Endothelial cell of umbilical vein (primary cell): ENCODE data around the gene DIS3L2. TPM values are rescaled to one million over a fixed set of nuclear protein-coding genes. Genes with fewer than 3 reads are reported as not detected.

Source experiments
- BruUV-seq: library from RNA; stranded (reverse); fragments of 400-500 nt; replicated peaks from 2 replicates; lab custom pipeline; 2021; lab: Mats Ljungman, UMichigan
- CTCF ChIA-PET: fragments of 300-600, 350-600 bp; sonication (Branson Sonifier 250); formaldehyde crosslinking; loops from one replicate; lab custom pipeline; 2021; ENCODE audit warnings: antibody characterized with exemption, inconsistent platforms; lab: Charles Lee
- POLR2A ChIA-PET: fragments of 300-600, 350-600 bp; sonication (Branson Sonifier 250); formaldehyde crosslinking; loops from one replicate; lab custom pipeline; 2021; ENCODE audit warnings: antibody characterized with exemption, inconsistent platforms; lab: Charles Lee
- DNase-seq: peaks from one replicate; pipeline ENCODE4 v3.0.0-alpha.2; 2011; ENCODE audit warnings: low read depth, low spot score
- FAIRE-seq: peaks from 2 replicates; lab custom pipeline; 2011; peaks lifted over from hg19 to GRCh38; lab: Jason Lieb, UNC
- H2AFZ ChIP-seq: 2 replicates; pipeline ENCODE4 v1.6.0; 2012; ENCODE audit warnings: low read depth, low read length, control low read depth, inconsistent platforms
- H3K27ac ChIP-seq: 2 replicates; pipeline ENCODE4 v1.5.1; 2011; ENCODE audit warnings: low read depth, mild to moderate bottlenecking, control low read depth, low read length, moderate library complexity; ENCODE audit not compliant: insufficient read depth
- H3K27me3 ChIP-seq, 2 experiments: 2 replicates each; pipeline versions ENCODE4 v1.6.0 to v1.6.1; 2011; ENCODE audit warnings: low read length in 2 of 2, mixed read lengths in 1 of 2; ENCODE audit not compliant: control insufficient read depth in 2 of 2, insufficient read depth in 2 of 2
- H3K36me3 ChIP-seq, 2 experiments: 2 replicates in 1 of 2; 3 replicates in 1 of 2; pipeline ENCODE4 v1.5.1; 2011; ENCODE audit warnings: low read length in 2 of 2, mild to moderate bottlenecking in 1 of 2, moderate library complexity in 1 of 2; ENCODE audit not compliant: control insufficient read depth in 2 of 2, insufficient read depth in 2 of 2; ENCODE audit errors: extremely low read depth in 1 of 2
- H3K4me1 ChIP-seq: 3 replicates; pipeline ENCODE4 v1.5.1; 2011; ENCODE audit warnings: mild to moderate bottlenecking, low read length; ENCODE audit not compliant: control insufficient read depth, insufficient read depth; ENCODE audit errors: extremely low read depth
- H3K4me2 ChIP-seq: 2 replicates; pipeline ENCODE4 v1.6.1; 2011; ENCODE audit warnings: low read length, control low read depth, mixed read lengths; ENCODE audit not compliant: insufficient read depth
- H3K4me3 ChIP-seq, 3 experiments: fragments of 200-600 bp in 1 of 3; sonication (generic), shearing (Covaris generic) in 1 of 3; replicated peaks in 1 of 3; 2 replicates each; pipeline ENCODE4 v1.5.1; 2011 to 2016; ENCODE audit warnings: control low read depth in 3 of 3, low read length in 3 of 3, mild to moderate bottlenecking in 2 of 3, inconsistent platforms in 1 of 3, low read depth in 1 of 3, moderate library complexity in 1 of 3; ENCODE audit not compliant: insufficient read depth in 1 of 3
- H3K79me2 ChIP-seq: 2 replicates; pipeline ENCODE4 v1.6.0; 2012; ENCODE audit warnings: low read length, inconsistent platforms; ENCODE audit not compliant: control insufficient read depth, insufficient read depth
- H3K9ac ChIP-seq: replicated peaks from 2 replicates; pipeline ENCODE3; 2011; ENCODE audit warnings: low read length, control low read depth; ENCODE audit not compliant: insufficient read depth; ENCODE audit errors: extremely low read depth
- H3K9me1 ChIP-seq: replicated peaks from 3 replicates; pipeline ENCODE4 v1.6.0; 2011; ENCODE audit warnings: mild to moderate bottlenecking, low read length; ENCODE audit not compliant: control insufficient read depth, insufficient read depth; ENCODE audit errors: extremely low read depth
- H3K9me3 ChIP-seq: replicated peaks from 2 replicates; pipeline ENCODE4 v1.5.1; 2012; ENCODE audit warnings: low read length, inconsistent platforms; ENCODE audit not compliant: control insufficient read depth, insufficient read depth
- H4K20me1 ChIP-seq: replicated peaks from 2 replicates; pipeline ENCODE3; 2011; ENCODE audit warnings: mild to moderate bottlenecking, low read length; ENCODE audit not compliant: control insufficient read depth, insufficient read depth; ENCODE audit errors: extremely low read depth
- CTCF ChIP-seq, 2 donors: IDR thresholded peaks; 1 replicate in 1 of 2; 2 replicates in 1 of 2; pipeline ENCODE4 v1.5.1; 2011; ENCODE audit warnings: low read length in 2 of 2, mild to moderate bottlenecking in 2 of 2, moderate library complexity in 2 of 2, control low read depth in 1 of 2, inconsistent platforms in 1 of 2, low read depth in 1 of 2; ENCODE audit not compliant: insufficient read depth in 1 of 2; ENCODE audit errors: extremely low read depth in 1 of 2
- EZH2 ChIP-seq: IDR thresholded peaks from 2 replicates; pipeline ENCODE4 v1.6.1; 2012; ENCODE audit warnings: borderline replicate concordance, low read depth, mild to moderate bottlenecking, moderate library complexity, low read length, inconsistent platforms; ENCODE audit not compliant: severe bottlenecking
- FOS ChIP-seq: IDR thresholded peaks from 2 replicates; pipeline ENCODE4 v1.6.1; 2011; ENCODE audit warnings: mild to moderate bottlenecking, low read length, moderate library complexity, borderline replicate concordance; ENCODE audit not compliant: insufficient read depth
- GATA2 ChIP-seq: IDR thresholded peaks from 2 replicates; pipeline ENCODE4 v1.7.0; 2011; ENCODE audit warnings: low read depth, mild to moderate bottlenecking, moderate library complexity, mixed read lengths, low read length; ENCODE audit not compliant: insufficient read length, insufficient read depth
- JUN ChIP-seq: IDR thresholded peaks from 2 replicates; pipeline ENCODE4 v1.6.1; 2011; ENCODE audit warnings: borderline replicate concordance, low read depth; ENCODE audit not compliant: insufficient read length, insufficient read depth
- MAX ChIP-seq: IDR thresholded peaks from 2 replicates; pipeline ENCODE4 v1.6.1; 2011; ENCODE audit not compliant: insufficient read depth, insufficient read length
- MYC ChIP-seq: IDR thresholded peaks from one replicate; pipeline ENCODE4 v1.6.1; 2011; ENCODE audit warnings: mild to moderate bottlenecking, low read depth, low read length
- POLR2A ChIP-seq: IDR thresholded peaks from 2 replicates; pipeline ENCODE4 v1.6.1; 2012; ENCODE audit warnings: low read depth, mild to moderate bottlenecking, control low read depth, low read length
- POLR2AphosphoS5 ChIP-seq: IDR thresholded peaks from 2 replicates; pipeline ENCODE4 v1.6.1; 2012; ENCODE audit warnings: low read depth, mild to moderate bottlenecking, control low read depth, low read length, moderate library complexity; ENCODE audit not compliant: insufficient read depth
- dilution Hi-C: fragments of 300-500 bp; cut with MboI; formaldehyde crosslinking; loops from one replicate; pipeline ENCODE4 v1.15.0; 2019; ENCODE audit warnings: low sequenced_read_pairs; ENCODE audit not compliant: extremely low pct_ligation_motif_present
- intact Hi-C: fragments of 100-400 bp; cut with micrococcal nuclease; formaldehyde crosslinking; loops from one replicate; pipeline ENCODE4 v1.10.0; 2022
- polyA plus RNA-seq, 4 experiments: library from polyadenylated mRNA; depleted of rRNA in 3 of 4; stranded (reverse) in 3 of 4; unstranded in 1 of 4; fragments of >200 nt; gene quantifications; 2 replicates each; pipeline versions ENCODE4 v1.2.1 to v1.2.3, GENCODE V29; 2011 to 2012; ENCODE audit warnings: missing spikeins in 1 of 4
- total RNA-seq: library from RNA; stranded (reverse); gene quantifications from 2 replicates; pipeline ENCODE4 v1.2.3, GENCODE V29; 2021

DIS3L2 gene
- total and polyA plus RNA-seq, 2 donors (not counting 3 experiments of a cell fraction or from before 2014, with no cell fraction given): 14.6 to 31.2 TPM

- no peaks in the 10 kb centered on the region for H3K9me3 ChIP-seq
- ChIA-PET POLR2A (no interaction called here), CTCF (no interaction called here)
- H4K20me1 ChIP-seq: no peaks in the 10 kb centered on the region
- H3K4me2 ChIP-seq: no peak overlapping the region
- no peak overlapping the region for H3K9ac ChIP-seq
- no peak overlapping the region for H2AFZ ChIP-seq
- intact Hi-C loops: no loop called here
- H3K4me1 ChIP-seq: no peaks in the 10 kb centered on the region
- no peak for TF ChIP-seq POLR2AphosphoS5
- no peak for TF ChIP-seq EZH2
- TF ChIP-seq MYC: no peak
- TF ChIP-seq FOS: no peak
- TF ChIP-seq POLR2A: no peak
- TF ChIP-seq CTCF (IDR thresholded peaks at IDR 0.05; ENCODE audit: extremely low read depth in 1 of 2, insufficient read depth in 1 of 2, low read depth in 1 of 2, low read length in 2 of 2): no peak
- no peak for TF ChIP-seq JUN
- no peak for TF ChIP-seq GATA2
- TF ChIP-seq MAX: no peak
- H3K4me3 ChIP-seq: no peak overlapping the region
- no peaks in the 10 kb centered on the region for H3K36me3 ChIP-seq
- H3K27ac ChIP-seq: no peak overlapping the region
- H3K9me1 ChIP-seq: no peaks in the 10 kb centered on the region
- DNase-seq (no peak), FAIRE-seq (no peak)
- peaks cover 24 to 29% of the 10 kb centered on the region in 2 experiments for H3K27me3 ChIP-seq
- dilution Hi-C loops: no loop called here
- no peaks in the 10 kb centered on the region for H3K79me2 ChIP-seq
- no TSS peak for BruUV-seq
Observed at GRCh38 chr2:232353660-232354059, 392.1 kb downstream of the DIS3L2 start.
